Measurements from ENCODE around the gene DHRS11. TPM values are rescaled to one million over a fixed set of nuclear protein-coding genes. Genes with fewer than 3 reads are reported as not detected.

Gene DHRS11
- total RNA-seq, 3 donors from 2014 or later (not counting 1 experiment from before 2014, with no cell fraction given), result 2.7 to 6.0 (median 4.9) TPM

GRCh38 chr17:36592316-36592715, 637 bp downstream of the DHRS11 start:
- WGBS (ENCODE audit: insufficient coverage), result 7% methylated on average over 20 of the region's 20 CpGs
- intact Hi-C loops (cut with micrococcal nuclease), result no loop called here

GRCh38 chr17:36592716-36593321, 1.1 kb downstream of the DHRS11 start:
- Histone ChIP-seq H3K36me3 (ENCODE audit: control insufficient read depth, insufficient read depth, low read length) (peaks cover 11% of the 10 kb centered on the region), H3K4me1 (ENCODE audit: control insufficient read depth, insufficient read depth, low read length) (peaks cover 17% of the 10 kb centered on the region), H3K9me3 (ENCODE audit: control insufficient read depth, insufficient read depth, low read length) (no peaks in the 10 kb centered on the region), H3K27ac (ENCODE audit: low read length) (no peak overlapping the region), H3K27me3 (ENCODE audit: control insufficient read depth, insufficient read depth, low read length) (no peaks in the 10 kb centered on the region), H3K4me3 (ENCODE audit: low read length) (no peak overlapping the region)
- H3K36me3 Mint-ChIP-seq, result no peaks in the 10 kb centered on the region
- H3K4me3 Mint-ChIP-seq, result peak overlapping the region; percentile 67
- intact Hi-C loops (cut with micrococcal nuclease), result no loop called here
- DNase-seq (peak in 1 of 2 donors; percentile 23), ATAC-seq (peak in 1 of 3 donors; percentile 5)
- peaks cover 9 to 31% of the 10 kb centered on the region in 2 donors for H3K4me1 Mint-ChIP-seq
- no peaks in the 10 kb centered on the region for H3K9me3 Mint-ChIP-seq
- H3K27me3 Mint-ChIP-seq (ENCODE audit: low read depth in 2 of 2), result peaks cover 0 to 5% of the 10 kb centered on the region in 2 donors
- H3K27ac Mint-ChIP-seq, result peak overlapping the region in 1 of 2 donors; percentile 46
- WGBS (ENCODE audit: insufficient coverage), result 58% methylated on average over 4 of the region's 4 CpGs
- TF ChIP-seq CTCF (IDR thresholded peaks at IDR 0.05), result no peak

More at GRCh38 chr17:36592316-36592715, 637 bp downstream of the DHRS11 start:
- no peak for DNase-seq
- Mint-ChIP-seq H3K4me1 (peaks cover 9 to 31% of the 10 kb centered on the region in 2 donors), H3K9me3 (no peaks in the 10 kb centered on the region), H3K27ac (peak overlapping the region in 1 of 2 donors; percentile 46), H3K36me3 (no peaks in the 10 kb centered on the region), H3K4me3 (peak overlapping the region; percentile 67), H3K27me3 (ENCODE audit: low read depth in 2 of 2) (peaks cover 0 to 5% of the 10 kb centered on the region in 2 donors)
- no peak overlapping the region for H3K27ac ChIP-seq (ENCODE audit: low read length)
- peaks cover 17% of the 10 kb centered on the region for H3K4me1 ChIP-seq (ENCODE audit: control insufficient read depth, insufficient read depth, low read length)
- no peaks in the 10 kb centered on the region for H3K9me3 ChIP-seq (ENCODE audit: control insufficient read depth, insufficient read depth, low read length)
- H3K27me3 ChIP-seq (ENCODE audit: control insufficient read depth, insufficient read depth, low read length), result no peaks in the 10 kb centered on the region
- peak overlapping the region; percentile 40 for H3K4me3 ChIP-seq (ENCODE audit: low read length)
- TF ChIP-seq CTCF (IDR thresholded peaks at IDR 0.05), result no peak
- ATAC-seq, result peak in 1 of 3 donors; percentile 1
- peaks cover 14% of the 10 kb centered on the region for H3K36me3 ChIP-seq (ENCODE audit: control insufficient read depth, insufficient read depth, low read length)

DNA sequence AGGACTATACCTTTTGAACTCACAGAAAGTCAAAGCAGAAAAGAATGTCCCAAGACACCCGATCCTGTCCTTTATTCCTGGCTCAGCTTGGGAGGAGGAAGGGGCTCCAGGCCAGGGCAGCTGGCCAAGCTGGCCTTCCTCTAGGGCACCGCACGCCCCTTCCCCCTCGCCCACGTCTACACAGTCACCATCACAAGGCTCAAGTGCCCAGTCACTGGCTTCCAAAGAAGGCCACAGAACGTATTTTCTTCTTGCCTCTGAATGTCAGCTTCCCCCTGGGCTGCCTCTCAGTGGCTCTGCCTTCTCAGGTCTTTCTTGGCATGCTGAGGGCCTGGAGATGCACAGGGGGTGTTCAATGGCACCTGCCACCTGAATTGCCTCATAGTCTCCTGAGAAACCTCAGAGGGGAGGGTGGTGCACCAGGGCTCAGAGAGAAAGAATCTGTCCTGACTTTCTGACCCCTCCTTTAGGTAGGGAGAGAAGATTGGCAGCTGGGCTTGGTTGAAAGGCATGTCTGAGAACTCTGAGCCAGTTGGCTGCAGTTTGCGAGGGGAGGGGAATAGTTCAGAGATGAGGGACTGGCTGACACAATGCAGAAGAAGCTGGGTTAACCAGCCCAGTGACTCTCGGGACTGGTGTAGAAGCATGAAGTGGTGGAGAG, 2.1 kb downstream of the DHRS11 start:
- no peak for TF ChIP-seq CTCF (IDR thresholded peaks at IDR 0.05)
- Histone ChIP-seq H3K4me1 (ENCODE audit: control insufficient read depth, insufficient read depth, low read length) (peaks cover 17% of the 10 kb centered on the region), H3K27me3 (ENCODE audit: control insufficient read depth, insufficient read depth, low read length) (no peaks in the 10 kb centered on the region), H3K27ac (ENCODE audit: low read length) (no peak overlapping the region), H3K36me3 (ENCODE audit: control insufficient read depth, insufficient read depth, low read length) (peaks cover 7% of the 10 kb centered on the region), H3K4me3 (ENCODE audit: low read length) (no peak overlapping the region), H3K9me3 (ENCODE audit: control insufficient read depth, insufficient read depth, low read length) (no peaks in the 10 kb centered on the region)
- intact Hi-C loops (cut with micrococcal nuclease), result no loop called here
- Mint-ChIP-seq H3K4me3 (peak overlapping the region; percentile 67), H3K36me3 (no peaks in the 10 kb centered on the region), H3K9me3 (no peaks in the 10 kb centered on the region), H3K4me1 (peaks cover 9 to 31% of the 10 kb centered on the region in 2 donors), H3K27me3 (ENCODE audit: low read depth in 2 of 2) (peaks cover 0 to 5% of the 10 kb centered on the region in 2 donors), H3K27ac (no peak overlapping the region)
- 92% methylated on average over 8 of the region's 8 CpGs for WGBS (ENCODE audit: insufficient coverage)
- DNase-seq (no peak), ATAC-seq (no peak)
